Stimulated activated naive CD4-positive, alpha-beta T cell treated with Interleukin-2 at 50 U/mL for 16 hours (primary cell): ENCODE measurements around the gene NPAT.

Experiments
- DNase-seq: peaks from one replicate; lab custom pipeline; 2025; lab: John Stamatoyannopoulos, UW

The NPAT gene

GRCh38 chr11:108222574-108223347, at the start of gene NPAT, which contains the start of gene ATM:
NPAT (minus strand) TSS chr11:108222638; CDS start chr11:108222536, 102 bp downstream.
ATM (plus strand) TSS chr11:108223067; CDS start chr11:108227625, 4,558 bp downstream.
- DNase-seq: peak; percentile 99

DNA sequence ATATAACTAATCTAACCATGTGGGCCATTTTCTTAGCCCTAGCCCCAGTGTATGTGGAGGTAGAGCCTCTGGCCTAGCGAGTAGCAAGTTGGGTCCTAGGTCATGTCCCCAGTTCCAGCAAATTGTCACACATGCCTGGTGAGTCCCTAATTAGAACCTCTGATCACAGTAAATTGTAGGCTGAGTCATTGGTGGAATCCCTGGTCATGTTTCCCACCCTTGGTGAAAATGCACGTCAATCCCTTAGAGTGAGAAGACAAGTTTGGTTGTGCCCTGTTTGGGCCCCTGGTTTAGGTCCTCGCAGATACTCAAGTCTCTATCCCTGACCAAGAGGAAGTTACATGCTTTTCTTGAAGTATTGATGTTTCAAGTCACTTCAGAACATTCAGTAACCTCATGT, 47.1 kb upstream of the NPAT start:
- no peak for DNase-seq

GRCh38 chr11:108253176-108253575, 30.7 kb upstream of the NPAT start:
- no peak for DNase-seq

GRCh38 chr11:108246885-108247284, 24.4 kb upstream of the NPAT start:
- DNase-seq: no peak

DNA sequence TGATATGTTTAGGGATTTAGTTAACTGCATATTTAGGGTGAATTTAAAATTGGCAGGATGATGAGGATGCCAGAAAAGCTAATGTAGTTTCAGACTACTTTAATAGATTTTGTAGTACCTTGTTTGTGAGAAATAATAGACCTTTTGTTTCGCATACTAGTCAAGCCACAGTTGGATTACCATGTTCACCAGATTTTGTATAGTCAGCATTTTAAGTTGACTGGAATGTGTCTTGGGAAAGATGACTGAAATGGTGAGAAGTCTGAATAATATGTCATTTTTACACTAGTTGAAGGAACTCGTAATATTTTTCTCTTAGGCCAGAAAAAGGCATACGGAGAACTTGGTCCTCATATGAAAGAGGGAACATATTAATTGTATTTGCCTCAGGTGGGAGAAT, 23.9 kb upstream of the NPAT start:
- DNase-seq: no peak

- DNase-seq: no peak
Measured at GRCh38 chr11:108242422-108242821, 20.0 kb upstream of the NPAT start.

DNA sequence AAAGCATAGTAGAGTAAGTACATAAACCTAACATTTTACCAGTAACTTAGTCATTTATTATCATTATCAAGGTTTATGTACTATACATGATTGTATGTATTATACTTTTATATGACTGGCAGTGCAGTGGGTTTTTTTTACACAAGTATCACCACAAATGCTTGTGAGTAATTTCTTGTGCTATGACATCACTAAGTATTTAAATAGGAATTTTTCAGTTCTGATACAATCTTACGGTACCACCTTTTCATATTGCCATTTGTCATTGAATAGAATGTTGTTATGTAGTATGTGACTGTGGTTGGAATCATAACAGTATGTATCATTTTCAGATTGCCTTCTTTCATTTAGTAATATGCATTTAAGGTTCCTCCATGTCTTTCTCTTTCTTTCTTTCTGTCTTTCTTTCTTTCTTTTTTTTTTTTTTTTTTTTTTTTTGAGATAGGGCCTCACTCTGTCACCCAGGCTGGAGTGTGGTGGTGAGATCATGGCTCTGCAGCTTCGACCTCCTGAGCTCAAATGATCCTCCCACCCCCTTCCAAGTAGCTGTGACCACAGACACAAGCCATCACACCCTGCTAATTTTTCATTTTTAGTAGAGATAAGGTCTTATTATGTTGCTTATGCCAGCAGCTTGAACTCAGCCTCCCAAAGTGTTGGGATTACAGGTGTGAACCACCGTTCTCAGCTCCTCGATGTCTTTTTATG, 19.0 kb upstream of the NPAT start:
- DNase-seq: peak; percentile 51

DNA sequence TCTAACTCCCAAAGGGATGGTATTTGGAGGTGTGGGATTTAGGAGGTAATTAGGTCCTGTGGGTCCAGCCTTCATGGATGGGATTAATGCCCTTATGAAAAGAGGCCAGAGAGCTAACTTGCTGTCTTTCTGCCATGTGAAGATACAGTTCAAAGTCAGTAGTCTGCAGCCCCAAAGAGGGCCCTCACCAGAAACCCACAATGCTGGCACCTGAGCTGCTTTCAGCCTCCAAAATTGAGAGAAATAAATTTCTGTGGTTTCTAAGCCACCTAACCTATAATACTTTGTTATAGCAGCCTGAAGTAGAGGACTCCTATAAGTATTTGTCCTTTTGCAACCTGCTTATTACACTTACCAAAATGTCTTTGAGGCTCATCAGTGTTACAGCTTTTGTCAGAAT, 16.6 kb upstream of the NPAT start:
- no peak for DNase-seq

DNA sequence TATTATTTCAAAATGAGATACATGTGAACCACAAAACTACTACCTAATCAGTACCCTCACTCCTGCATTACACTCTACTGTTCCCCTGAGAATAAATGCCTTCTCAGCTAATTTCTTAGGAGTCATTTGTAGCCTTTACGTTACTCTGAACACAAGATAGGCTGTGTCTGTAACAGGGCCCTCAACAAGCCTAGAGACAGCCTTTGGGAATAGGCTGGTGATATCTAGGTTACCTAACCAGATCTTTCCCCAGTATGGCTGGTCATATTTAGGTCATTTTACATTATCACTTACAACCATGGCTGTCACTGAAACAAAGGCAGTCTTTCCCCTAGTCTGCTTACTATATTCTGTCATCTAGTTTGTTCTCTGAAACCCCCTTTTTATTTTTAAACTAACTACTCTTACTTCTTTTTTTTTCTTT, 14.6 kb upstream of the NPAT start:
- DNase-seq: no peak

DNA sequence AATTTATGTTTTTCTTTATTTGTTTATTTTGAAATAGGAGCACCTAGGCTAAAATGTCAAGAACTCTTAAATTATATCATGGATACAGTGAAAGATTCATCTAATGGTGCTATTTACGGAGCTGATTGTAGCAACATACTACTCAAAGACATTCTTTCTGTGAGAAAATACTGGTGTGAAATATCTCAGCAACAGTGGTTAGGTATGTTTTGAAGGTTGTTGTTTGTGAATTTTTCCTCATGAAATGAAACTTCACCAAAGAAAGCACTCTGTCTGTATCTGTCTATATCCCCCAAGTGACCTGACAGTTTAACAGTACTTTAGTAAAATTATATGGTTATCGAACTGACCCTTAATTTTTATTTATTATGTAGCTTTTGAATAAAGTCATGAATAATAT, 13.2 kb upstream of the NPAT start:
- no peak for DNase-seq

DNA sequence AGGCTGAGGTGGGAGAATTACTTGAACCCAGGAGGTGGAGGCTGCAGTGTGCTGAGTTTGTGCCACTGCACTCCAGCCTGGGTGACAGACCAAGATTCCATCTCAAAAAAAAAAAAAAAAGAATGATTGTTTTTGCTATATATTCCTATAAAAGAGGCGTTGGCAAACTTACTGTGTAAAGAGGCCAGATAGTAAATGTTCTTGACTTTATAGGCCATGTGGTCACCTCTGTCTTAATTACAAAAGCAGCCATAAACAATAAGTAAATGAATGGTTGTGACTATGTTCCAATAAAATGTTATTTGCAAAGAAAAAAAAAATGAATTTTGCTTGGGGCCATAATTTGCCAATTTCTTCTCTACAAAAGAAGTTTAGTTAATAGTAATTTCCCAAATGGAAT, 12.8 kb upstream of the NPAT start:
- DNase-seq: no peak

DNA sequence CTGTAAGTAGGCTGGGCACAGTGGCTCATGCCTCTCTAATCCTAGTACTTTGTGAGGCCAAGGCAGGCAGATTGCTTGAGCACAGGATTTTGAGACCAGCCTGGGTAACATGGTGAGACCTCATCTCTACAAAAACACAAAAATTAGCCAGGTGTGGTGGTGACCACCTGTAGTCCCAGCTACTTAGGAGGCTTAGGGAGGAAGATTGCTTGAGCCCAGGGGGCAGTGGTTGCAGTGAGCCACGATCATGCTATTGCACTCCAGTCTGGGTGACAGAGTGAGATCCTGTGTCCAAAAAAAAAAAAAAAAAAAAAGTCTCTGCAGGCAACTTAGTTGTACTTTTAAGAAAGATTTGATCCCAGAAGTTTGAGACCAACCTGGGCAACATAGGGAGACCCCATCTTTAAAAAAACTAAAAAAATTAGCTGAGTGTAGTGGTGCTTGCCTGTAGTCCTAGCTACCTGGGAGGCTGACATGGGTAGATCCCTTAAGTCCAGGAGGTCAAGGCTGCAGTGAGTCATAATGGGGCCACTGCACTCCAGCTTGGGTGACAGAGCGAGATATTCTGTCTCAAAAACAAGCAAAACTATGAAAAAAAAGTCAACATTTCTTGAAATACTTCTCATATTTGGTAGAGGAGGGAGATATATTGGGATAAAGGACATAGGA, 11.0 kb upstream of the NPAT start:
- no peak for DNase-seq

DNA sequence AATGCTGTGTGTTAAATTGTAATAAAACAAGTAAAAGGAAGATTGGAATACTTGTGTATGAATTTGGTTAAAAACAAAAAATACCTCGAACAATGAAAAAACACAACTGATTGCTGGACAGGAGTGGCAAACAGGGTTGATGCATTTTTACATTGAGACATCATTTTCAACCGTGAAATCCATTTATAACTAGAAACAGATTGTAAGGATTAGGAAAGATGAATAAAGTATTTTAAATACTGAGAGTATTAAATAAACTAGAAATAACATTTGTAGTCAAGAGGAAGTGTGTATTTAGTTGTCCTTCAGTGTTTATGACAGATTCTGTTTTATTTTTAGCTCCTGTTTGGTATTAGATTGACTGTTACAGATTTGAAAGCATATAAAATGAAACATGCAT, 5.8 kb upstream of the NPAT start:
- no peak for DNase-seq

DNA sequence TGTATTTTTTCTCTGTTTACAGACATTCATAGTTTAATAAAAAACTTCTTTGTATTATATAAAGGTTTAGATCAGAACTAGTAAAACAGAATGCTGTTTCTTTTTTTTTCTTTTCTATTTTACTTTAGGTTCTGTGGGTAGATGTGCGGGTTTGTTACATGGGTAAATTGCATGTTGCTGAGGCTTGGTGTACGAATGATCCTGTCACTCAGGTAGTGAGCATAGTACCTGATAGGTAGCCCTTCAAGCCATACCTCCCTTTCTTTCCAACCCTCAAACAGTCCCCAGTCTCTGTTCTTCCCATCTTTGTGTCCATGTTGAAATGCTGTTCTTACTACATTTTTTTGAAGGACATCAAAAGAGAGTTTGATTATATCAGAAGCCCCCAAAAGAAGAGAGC, 3.6 kb upstream of the NPAT start:
- no peak for DNase-seq

DNA sequence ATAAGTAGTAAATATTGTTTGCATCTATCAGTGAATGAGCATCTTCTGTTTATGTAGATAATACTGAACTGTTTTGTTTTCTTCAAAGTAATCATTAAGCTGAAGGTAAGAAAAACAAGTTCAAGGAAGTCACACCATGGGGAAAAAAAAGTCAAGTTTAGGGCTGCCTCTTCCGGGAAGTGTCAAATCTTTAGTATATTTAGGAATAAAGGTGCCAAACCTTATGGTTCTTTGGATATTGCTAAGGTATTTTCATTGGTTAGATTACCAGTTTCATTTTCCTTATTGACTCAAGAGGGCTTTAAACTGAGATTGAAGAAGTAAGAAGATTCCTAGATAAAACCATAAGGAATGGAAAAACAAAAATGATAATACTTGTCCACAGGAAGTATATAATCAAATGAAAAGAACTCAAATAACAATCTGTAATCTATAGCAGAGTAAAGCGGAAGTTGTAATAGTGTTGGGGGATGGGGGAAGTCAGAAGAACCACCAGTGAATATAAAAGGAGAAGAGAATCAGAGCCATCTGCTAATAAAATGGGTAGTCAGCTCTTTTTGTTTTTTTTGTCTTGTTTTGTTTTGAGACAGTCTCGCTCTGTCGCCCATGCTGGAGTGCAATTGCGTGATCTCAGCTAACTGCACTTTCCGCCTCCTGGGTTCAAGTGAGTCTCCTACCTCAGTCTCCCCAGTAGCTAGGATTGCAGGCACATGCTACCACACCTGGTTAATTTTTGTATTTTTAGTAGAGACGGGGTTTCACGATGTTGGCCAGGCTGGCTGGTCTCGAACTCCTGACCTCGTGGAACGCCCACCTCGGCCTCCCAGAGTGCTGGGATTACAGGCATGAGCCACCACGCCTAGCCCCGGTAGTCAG, 2.7 kb upstream of the NPAT start:
- peak; percentile 25 for DNase-seq

DNA sequence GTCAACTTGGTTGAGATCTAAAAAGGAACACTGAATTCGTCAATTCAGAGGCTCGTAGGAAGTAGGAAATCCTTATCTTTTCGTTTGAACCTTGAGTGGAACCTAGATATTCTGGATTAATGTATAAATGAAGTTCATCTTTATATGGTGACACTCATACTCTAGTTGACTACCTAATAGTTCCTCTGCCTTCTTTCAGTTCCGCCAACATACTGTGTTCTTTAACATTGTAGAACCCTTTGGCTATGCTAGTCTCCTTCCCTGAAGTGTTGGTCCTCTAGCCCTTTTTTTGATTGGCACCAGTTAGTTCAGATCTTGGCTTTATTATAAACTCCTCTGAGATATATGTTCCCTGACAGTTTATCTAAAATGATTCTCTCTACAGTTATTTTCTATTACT, 1.9 kb upstream of the NPAT start:
- no peak for DNase-seq

DNA sequence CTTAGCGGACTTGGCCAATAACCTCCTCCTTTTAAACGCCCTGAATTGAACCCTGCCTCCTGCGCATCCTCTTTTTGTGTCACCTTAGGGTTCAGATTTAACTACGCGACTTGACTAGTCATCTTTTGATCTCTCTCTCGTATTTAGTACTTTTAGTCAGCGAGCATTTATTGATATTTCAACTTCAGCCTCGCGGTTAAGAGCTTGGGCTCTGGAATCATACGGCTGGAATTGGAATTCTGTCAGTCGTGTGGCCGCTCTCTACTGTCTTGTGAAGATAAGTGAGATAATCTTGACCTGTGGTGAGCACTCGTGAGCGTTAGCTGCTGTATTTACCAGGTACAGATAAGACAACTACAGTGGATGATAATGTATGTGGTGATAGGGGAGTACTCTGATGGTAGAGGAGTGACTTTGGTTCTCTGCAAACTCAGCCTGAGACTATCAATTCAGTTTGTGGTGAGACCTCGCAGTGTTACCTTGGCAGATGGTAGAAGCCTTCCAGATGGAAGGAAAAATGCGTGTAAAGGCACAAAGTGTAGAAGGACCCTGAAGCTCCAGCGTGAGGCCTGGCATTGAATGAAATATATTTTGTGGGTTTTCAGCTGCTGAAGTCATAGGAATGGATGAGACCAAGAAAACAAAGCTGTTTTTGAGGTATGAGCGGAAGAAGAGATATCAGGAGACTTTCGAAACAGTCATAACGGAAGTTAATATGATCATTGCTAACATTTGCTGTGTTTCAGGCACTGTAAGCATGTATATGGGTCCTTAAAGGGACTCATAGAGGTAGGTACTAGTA, 1.1 kb upstream of the NPAT start:
- peak; percentile 24 for DNase-seq

- DNase-seq: peak; percentile 44
Measured at GRCh38 chr11:108221911-108222573, 396 bp downstream of the NPAT start.

DNA sequence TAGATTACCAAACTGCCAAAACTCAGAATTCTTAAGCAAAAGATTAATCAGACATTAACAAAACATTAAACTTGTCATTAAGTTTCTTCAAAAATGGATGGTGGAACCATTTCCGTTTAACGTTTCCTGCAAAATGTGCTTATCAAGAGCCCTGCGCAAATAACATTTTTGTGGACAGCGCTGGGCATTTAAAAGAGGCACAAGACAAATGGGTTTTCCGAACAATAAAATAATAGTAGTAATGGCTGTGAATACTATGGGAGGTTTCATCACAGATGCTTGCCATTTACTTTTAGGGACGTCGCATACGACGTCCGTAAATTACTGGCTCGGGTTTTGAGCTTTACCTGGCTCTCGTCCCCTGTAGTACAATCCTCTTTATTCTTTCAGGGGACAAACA, 1.1 kb downstream of the NPAT start:
- DNase-seq: no peak

DNA sequence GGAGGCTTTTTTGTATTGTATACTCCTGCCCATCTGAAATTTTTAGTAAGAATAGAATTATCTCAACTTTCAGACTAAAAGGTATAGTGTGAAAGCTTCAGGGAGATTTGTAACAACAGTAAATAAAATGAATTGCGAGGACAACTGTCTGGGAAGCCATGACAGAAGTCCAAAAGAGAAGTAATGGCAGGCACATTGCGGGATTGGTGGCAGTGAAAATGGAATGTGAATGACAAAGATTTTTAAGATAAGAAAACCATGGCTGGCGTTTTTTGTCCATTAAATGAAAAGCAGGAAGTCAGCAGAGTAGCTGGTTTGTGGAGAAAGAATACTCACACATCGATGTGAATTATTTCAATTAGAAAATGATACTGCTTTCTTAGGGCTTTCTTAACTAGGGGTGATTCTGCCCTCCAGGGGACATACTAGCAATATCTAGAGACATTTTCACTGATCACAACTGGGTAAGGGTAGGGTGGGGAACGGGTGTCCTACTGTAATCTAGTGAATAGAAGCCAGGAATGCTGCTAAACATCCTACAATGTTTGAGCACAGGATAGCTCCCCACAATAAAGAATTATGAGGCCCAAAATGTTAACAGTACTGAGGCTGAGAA, 1.6 kb downstream of the NPAT start:
- DNase-seq: no peak
